T-helper 2 cell treated with Interferon-gamma antibody and Interleukin-4, amounts not matched to agents 5 μg/mL and 100 μg/mL, for 36 hours (primary cell): ENCODE measurements around the gene GPR35.
"Not testable (repeated sequence)": the region's sequence is repeated elsewhere in the genome, so short reads cannot be mapped to it uniquely, and the experiment has no call there.

Source experiments
- DNase-seq: peaks from one replicate; pipeline ENCODE4 v3.0.0; 2021; ENCODE audit warnings: low spot score
- H3K27ac Mint-ChIP-seq: one replicate; pipeline ENCODE4 v1.8.0; 2021; ENCODE audit warnings: mild to moderate bottlenecking, mixed read lengths
- H3K27me3 Mint-ChIP-seq: one replicate; pipeline ENCODE4 v1.8.0; 2021; ENCODE audit warnings: low read depth, mixed read lengths
- H3K36me3 Mint-ChIP-seq: one replicate; pipeline ENCODE4 v1.8.0; 2021; ENCODE audit warnings: low read depth, mixed read lengths
- H3K4me1 Mint-ChIP-seq: one replicate; pipeline ENCODE4 v1.8.0; 2021; ENCODE audit warnings: low read depth, mixed read lengths
- H3K4me3 Mint-ChIP-seq: one replicate; pipeline ENCODE4 v1.8.0; 2022; ENCODE audit warnings: mild to moderate bottlenecking, moderate library complexity, mixed read lengths
- H3K9me3 Mint-ChIP-seq: one replicate; pipeline ENCODE4 v1.8.0; 2021; ENCODE audit warnings: mixed read lengths

GPR35 gene

DNA sequence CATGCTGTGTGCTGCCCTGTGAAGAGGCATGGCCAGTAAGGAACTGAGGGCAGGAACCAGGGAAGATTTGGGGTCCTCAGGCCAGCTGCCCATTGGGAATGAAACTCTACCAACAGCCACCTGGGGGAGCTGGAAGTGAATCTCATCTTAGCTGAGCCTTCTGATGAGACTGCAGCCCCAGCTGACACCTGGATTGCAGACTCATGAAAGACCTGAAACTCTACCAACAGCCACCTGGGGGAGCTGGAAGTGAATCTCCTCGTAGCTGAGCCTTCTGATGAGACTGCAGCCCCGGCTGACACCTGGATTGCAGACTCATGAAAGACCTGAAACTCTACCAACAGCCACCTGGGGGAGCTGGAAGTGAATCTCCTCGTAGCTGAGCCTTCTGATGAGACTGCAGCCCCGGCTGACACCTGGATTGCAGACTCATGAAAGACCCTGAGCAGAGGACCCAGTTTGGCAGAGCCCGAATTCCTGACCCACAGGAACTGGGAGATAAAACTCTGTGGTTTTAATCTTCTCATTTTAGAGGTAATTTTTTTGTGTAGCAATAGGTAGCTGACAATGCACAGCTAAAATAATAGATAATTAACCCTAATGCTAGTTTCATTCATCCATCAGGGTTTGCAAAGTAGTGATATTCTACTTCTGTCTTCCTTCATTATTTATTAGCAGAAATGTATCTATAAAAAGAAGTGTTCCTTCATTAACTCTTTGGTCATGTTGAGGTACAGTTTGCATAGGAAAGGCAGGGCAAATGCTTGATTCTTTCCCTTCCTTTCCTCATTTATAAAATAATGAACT, 8.2 kb upstream of the GPR35 start:
- Mint-ChIP-seq H3K4me1 (peaks cover 32% of the 10 kb centered on the region), H3K36me3 (peaks cover 42% of the 10 kb centered on the region)
- not testable (repeated sequence) for H3K27me3 Mint-ChIP-seq, H3K4me3 Mint-ChIP-seq, H3K27ac Mint-ChIP-seq, DNase-seq, H3K9me3 Mint-ChIP-seq

- H3K9me3 Mint-ChIP-seq = peaks cover 8% of the 10 kb centered on the region
- H3K4me1 Mint-ChIP-seq = peaks cover 41% of the 10 kb centered on the region
- H3K36me3 Mint-ChIP-seq = peaks cover 47% of the 10 kb centered on the region
- no peak overlapping the region for H3K4me3 Mint-ChIP-seq
- H3K27ac Mint-ChIP-seq = peak overlapping the region; percentile 60
- H3K27me3 Mint-ChIP-seq = no peaks in the 10 kb centered on the region
- no peak for DNase-seq
These were observed 6.5 kb upstream of the GPR35 start for GRCh38 chr2:240618776-240619175.

GRCh38 chr2:240619506-240620148, 5.7 kb upstream of the GPR35 start:
- H3K4me1 Mint-ChIP-seq = peaks cover 48% of the 10 kb centered on the region
- H3K9me3 Mint-ChIP-seq = peaks cover 8% of the 10 kb centered on the region
- peaks cover 47% of the 10 kb centered on the region for H3K36me3 Mint-ChIP-seq
- peak overlapping the region; percentile 15 for H3K4me3 Mint-ChIP-seq
- no peak for DNase-seq
- H3K27me3 Mint-ChIP-seq = no peaks in the 10 kb centered on the region
- peak overlapping the region; percentile 86 for H3K27ac Mint-ChIP-seq

DNA sequence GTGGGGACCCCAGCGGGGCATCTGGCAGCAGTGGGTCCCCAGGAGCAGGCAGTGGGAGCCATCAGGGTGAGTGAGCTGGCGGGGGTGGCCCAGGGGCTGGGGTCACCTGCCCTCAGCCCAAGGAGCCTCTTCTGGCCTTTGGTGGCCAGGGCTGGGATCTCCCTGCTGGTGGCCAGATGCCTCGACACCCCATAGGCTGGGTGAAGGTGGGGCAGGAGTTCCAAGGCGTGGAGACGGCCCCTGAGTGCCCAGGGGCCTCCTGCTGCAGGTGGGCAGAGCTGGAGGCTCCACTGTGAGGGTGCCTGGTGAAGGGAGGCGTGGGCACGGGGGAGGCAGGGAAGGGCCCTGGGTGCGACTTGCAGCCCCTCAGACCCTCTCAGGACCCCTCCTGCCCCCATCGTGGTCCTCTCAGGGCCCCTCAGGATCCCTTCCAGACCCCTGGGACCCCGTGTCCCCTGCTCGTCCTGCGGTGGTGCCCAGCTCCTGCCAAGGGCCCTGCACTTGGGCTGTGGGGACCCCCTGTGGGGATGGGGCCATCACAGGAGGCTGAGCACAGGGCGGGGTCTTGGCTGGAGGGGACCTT, 5.0 kb upstream of the GPR35 start:
- Mint-ChIP-seq H3K9me3 (peaks cover 8% of the 10 kb centered on the region), H3K27ac (no peak overlapping the region), H3K4me3 (no peak overlapping the region), H3K36me3 (peaks cover 47% of the 10 kb centered on the region), H3K4me1 (peaks cover 54% of the 10 kb centered on the region), H3K27me3 (no peaks in the 10 kb centered on the region)
- no peak for DNase-seq

GRCh38 chr2:240620859-240621258, 4.4 kb upstream of the GPR35 start:
- Mint-ChIP-seq H3K4me3 (peak overlapping the region; percentile 51), H3K36me3 (peaks cover 44% of the 10 kb centered on the region), H3K4me1 (peaks cover 55% of the 10 kb centered on the region), H3K27me3 (no peaks in the 10 kb centered on the region), H3K9me3 (peaks cover 8% of the 10 kb centered on the region), H3K27ac (peak overlapping the region; percentile 92)
- DNase-seq = no peak

DNA sequence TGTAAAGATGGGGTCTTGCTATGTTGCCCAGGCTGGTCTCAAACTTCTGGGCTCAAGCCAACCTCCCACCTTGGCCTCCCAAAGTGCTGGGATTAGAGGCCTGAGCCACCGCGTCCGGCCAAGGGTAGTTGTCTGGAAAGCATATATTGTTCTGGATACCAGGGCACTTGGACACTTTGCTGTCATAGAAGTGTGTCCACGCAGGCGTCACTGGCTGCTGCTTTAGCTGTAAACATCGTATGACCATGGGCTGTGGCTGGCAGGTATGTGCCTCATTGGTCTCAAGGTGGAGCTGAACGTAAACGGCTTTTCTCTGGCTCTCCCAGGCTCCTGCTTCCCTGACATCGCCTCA, 3.2 kb upstream of the GPR35 start:
- Mint-ChIP-seq H3K4me3 (peak overlapping the region; percentile 67), H3K36me3 (peaks cover 40% of the 10 kb centered on the region), H3K27ac (peak overlapping the region; percentile 92), H3K27me3 (no peaks in the 10 kb centered on the region), H3K9me3 (peaks cover 8% of the 10 kb centered on the region), H3K4me1 (peaks cover 61% of the 10 kb centered on the region)
- DNase-seq = no peak

DNA sequence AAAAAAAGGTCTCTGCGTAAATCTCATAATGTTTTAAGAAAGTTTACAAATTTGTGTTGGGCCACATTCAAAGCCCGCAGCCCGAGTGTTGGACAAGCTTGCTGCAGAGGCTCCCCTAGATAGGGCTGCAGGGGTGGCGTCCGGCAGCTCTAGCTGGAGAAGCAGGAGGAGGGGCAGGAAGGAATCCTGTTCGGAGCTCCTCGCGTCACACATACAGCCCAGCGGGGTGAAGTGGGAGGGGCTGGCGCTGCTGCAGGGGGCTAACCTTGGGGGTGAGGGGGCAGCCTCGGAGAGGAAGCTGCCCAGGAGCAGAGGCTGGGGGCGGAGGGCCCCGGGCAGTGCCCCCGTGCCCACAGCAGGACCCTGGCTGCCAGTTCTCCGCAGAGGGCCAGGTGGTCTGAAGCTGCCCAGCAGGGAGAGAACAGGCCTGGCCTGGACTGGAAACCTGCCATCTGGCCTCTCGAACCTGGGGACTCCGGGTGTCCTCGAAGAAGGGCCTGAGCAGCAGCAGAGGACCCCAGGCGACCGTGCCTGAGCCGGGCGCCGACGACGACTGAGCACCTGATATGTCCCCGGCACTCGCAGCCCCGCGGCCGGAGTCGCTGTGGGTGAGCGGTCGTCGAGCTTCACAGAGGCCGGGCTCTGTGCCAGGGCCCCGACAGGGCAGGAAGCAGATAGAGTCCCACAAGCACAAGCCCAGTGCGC, 2.6 kb upstream of the GPR35 start:
- Mint-ChIP-seq H3K9me3 (peaks cover 5% of the 10 kb centered on the region), H3K4me1 (peaks cover 60% of the 10 kb centered on the region), H3K27me3 (no peaks in the 10 kb centered on the region), H3K27ac (peak overlapping the region; percentile 92), H3K36me3 (peaks cover 34% of the 10 kb centered on the region), H3K4me3 (peak overlapping the region; percentile 67)
- no peak for DNase-seq

GRCh38 chr2:240623531-240624010, 1.7 kb upstream of the GPR35 start:
- Mint-ChIP-seq H3K9me3 (no peaks in the 10 kb centered on the region), H3K4me1 (peaks cover 57% of the 10 kb centered on the region), H3K27me3 (no peaks in the 10 kb centered on the region)

GRCh38 chr2:240624011-240624949, 1.0 kb upstream of the GPR35 start:
- no peaks in the 10 kb centered on the region for H3K27me3 Mint-ChIP-seq
- H3K4me3 Mint-ChIP-seq = peak overlapping the region; percentile 77
- peaks cover 50% of the 10 kb centered on the region for H3K4me1 Mint-ChIP-seq
- H3K9me3 Mint-ChIP-seq = no peaks in the 10 kb centered on the region
- DNase-seq = no peak
- peaks cover 26% of the 10 kb centered on the region for H3K36me3 Mint-ChIP-seq
- H3K27ac Mint-ChIP-seq = peak overlapping the region; percentile 88

More at GRCh38 chr2:240623531-240624010, 1.7 kb upstream of the GPR35 start:
- Mint-ChIP-seq H3K36me3 (peaks cover 33% of the 10 kb centered on the region), H3K4me3 (peak overlapping the region; percentile 67), H3K27ac (peak overlapping the region; percentile 92)
- DNase-seq = no peak

DNA sequence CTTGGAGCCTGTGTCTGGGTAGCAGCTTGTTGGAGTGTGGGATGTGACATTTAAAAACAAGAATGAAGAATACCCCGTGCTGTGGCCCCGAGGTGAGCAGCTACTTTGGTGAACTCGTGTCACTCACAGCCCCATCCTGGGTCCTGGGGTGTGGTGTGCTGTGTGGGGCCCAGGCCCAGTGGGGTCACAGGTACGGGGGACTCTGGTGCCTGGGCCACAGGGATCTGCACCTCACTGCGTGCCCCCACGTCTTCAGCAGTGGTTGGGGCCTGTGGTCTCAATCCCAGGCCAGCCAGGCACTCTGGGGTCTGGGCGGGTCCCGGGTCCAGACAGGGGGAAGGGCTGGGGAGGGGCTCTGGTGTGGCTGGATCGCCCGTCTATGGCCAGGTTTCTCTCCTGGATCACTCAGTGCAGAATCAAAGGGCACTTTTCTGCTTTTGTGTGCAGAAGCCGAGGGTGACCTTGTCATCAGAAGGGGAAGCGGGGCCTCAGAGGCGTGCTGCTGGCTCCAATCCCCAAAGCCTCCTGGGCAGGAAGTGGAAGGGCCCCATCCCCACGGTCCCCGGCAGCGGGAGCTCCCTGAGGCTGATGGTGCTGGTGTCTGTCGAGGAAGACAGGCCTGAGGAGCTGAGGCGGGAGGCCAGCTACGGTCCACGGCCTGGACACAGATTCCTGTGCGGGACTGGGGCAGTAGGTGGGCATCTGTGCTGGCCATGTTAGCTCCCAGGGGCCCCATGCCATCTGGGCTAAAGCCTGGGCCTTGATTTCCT, 1.4 kb downstream of the GPR35 start:
- DNase-seq = no peak

DNA sequence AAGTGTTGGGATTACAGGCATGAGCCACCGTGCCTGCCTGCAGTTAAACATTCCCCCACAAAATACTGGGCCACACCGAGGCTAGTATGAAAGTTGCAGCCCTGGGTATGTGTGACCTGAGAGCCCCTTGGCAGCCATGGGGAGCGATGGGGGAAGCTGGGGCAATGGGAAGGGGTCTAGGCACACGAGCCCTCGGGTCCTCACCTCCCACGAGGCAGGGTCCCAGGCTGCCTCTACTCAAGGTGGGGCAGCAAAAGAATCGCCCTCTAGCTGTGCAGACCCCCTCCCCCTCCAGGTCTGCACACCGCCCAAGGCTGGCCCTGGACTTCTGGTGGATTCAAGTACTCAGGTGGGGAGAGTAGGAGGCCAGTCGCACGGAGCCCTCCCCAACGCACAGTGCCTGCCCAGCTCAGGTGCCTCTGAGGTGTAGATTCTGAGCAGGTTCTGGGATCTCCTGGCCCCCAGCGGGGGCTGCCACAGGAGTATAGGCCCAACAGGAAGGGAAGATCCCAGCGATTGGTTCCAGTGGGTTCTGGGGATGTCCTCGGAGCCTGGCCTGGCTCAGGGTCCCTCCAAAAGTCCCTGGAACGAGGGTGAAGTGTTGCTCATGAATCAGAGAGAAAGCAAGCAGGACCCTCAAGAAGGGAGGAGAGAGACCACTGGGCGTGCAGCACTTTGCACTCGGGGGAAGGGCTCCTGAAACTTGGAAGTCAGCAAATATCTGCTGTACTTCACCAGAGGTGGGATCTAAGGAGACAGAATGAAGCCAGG, 2.6 kb downstream of the GPR35 start:
- DNase-seq = no peak
- Mint-ChIP-seq H3K27me3 (no peaks in the 10 kb centered on the region), H3K36me3 (peaks cover 29% of the 10 kb centered on the region), H3K4me1 (peaks cover 27% of the 10 kb centered on the region), H3K4me3 (peak overlapping the region; percentile 12), H3K9me3 (peaks cover 9% of the 10 kb centered on the region), H3K27ac (no peak overlapping the region)

More for the DNA sequence above, 1.4 kb downstream of the GPR35 start:
- H3K9me3 Mint-ChIP-seq = no peaks in the 10 kb centered on the region
- peaks cover 23% of the 10 kb centered on the region for H3K36me3 Mint-ChIP-seq
- H3K27me3 Mint-ChIP-seq = no peaks in the 10 kb centered on the region
- peaks cover 35% of the 10 kb centered on the region for H3K4me1 Mint-ChIP-seq
- peak overlapping the region; percentile 86 for H3K27ac Mint-ChIP-seq
- H3K4me3 Mint-ChIP-seq = peak overlapping the region; percentile 64

- Mint-ChIP-seq H3K4me3 (no peak overlapping the region), H3K36me3 (peaks cover 33% of the 10 kb centered on the region), H3K9me3 (peaks cover 14% of the 10 kb centered on the region), H3K27ac (no peak overlapping the region), H3K4me1 (peaks cover 23% of the 10 kb centered on the region), H3K27me3 (no peaks in the 10 kb centered on the region)
- DNase-seq = no peak
These were observed 3.2 kb downstream of the GPR35 start for GRCh38 chr2:240628507-240628807.
